Measurements from ENCODE around the gene RNF175. TPM values are rescaled to one million over a fixed set of nuclear protein-coding genes. Genes with fewer than 3 reads are reported as not detected.

RNF175 gene
- total RNA-seq, 1 donor from 2014 or later: 2.0 TPM

GRCh38 chr4:153782581-153782980, 22.8 kb upstream of the RNF175 start:
- TF ChIP-seq CTCF (IDR thresholded peaks at IDR 0.05; ENCODE audit: insufficient read depth, low read length, poor library complexity, severe bottlenecking): no peak
- no peak overlapping the region for H3K4me3 ChIP-seq (ENCODE audit: low read depth, low read length)

GRCh38 chr4:153781717-153782416, 22.0 kb upstream of the RNF175 start:
- TF ChIP-seq CTCF (IDR thresholded peaks at IDR 0.05; ENCODE audit: insufficient read depth, low read length, poor library complexity, severe bottlenecking): no peak
- Histone ChIP-seq H3K36me3 (ENCODE audit: control insufficient read depth, insufficient read depth, low read length) (no peaks in the 10 kb centered on the region), H3K27me3 (ENCODE audit: control insufficient read depth, insufficient read depth, low read length) (peaks cover 13% of the 10 kb centered on the region), H3K4me3 (ENCODE audit: low read depth, low read length) (no peak overlapping the region)
- DNase-seq (ENCODE audit: low read depth): no peak

More at GRCh38 chr4:153782581-153782980, 22.8 kb upstream of the RNF175 start:
- Histone ChIP-seq H3K27me3 (ENCODE audit: control insufficient read depth, insufficient read depth, low read length) (peaks cover 18% of the 10 kb centered on the region), H3K36me3 (ENCODE audit: control insufficient read depth, insufficient read depth, low read length) (no peaks in the 10 kb centered on the region)
- DNase-seq (ENCODE audit: low read depth): no peak

- H3K36me3 ChIP-seq (ENCODE audit: control insufficient read depth, insufficient read depth, low read length): no peaks in the 10 kb centered on the region
Measured at GRCh38 chr4:153781280-153781679, 21.5 kb upstream of the RNF175 start.

GRCh38 chr4:153780876-153781275, 21.1 kb upstream of the RNF175 start:
- no peak for DNase-seq (ENCODE audit: low read depth)
- no peak for TF ChIP-seq CTCF (IDR thresholded peaks at IDR 0.05; ENCODE audit: insufficient read depth, low read length, poor library complexity, severe bottlenecking)
- Histone ChIP-seq H3K36me3 (ENCODE audit: control insufficient read depth, insufficient read depth, low read length) (no peaks in the 10 kb centered on the region), H3K4me3 (ENCODE audit: low read depth, low read length) (no peak overlapping the region), H3K27me3 (ENCODE audit: control insufficient read depth, insufficient read depth, low read length) (peaks cover 6% of the 10 kb centered on the region)

More at GRCh38 chr4:153781280-153781679, 21.5 kb upstream of the RNF175 start:
- TF ChIP-seq CTCF (IDR thresholded peaks at IDR 0.05; ENCODE audit: insufficient read depth, low read length, poor library complexity, severe bottlenecking): no peak
- no peak overlapping the region for H3K4me3 ChIP-seq (ENCODE audit: low read depth, low read length)
- peaks cover 10% of the 10 kb centered on the region for H3K27me3 ChIP-seq (ENCODE audit: control insufficient read depth, insufficient read depth, low read length)
- DNase-seq (ENCODE audit: low read depth): no peak

GRCh38 chr4:153780221-153780620, 20.4 kb upstream of the RNF175 start:
- Histone ChIP-seq H3K4me3 (ENCODE audit: low read depth, low read length) (no peak overlapping the region), H3K27me3 (ENCODE audit: control insufficient read depth, insufficient read depth, low read length) (peaks cover 6% of the 10 kb centered on the region), H3K36me3 (ENCODE audit: control insufficient read depth, insufficient read depth, low read length) (no peaks in the 10 kb centered on the region)
- no peak for DNase-seq (ENCODE audit: low read depth)
- no peak for TF ChIP-seq CTCF (IDR thresholded peaks at IDR 0.05; ENCODE audit: insufficient read depth, low read length, poor library complexity, severe bottlenecking)

- Histone ChIP-seq H3K27me3 (ENCODE audit: control insufficient read depth, insufficient read depth, low read length) (no peaks in the 10 kb centered on the region), H3K4me3 (ENCODE audit: low read depth, low read length) (no peak overlapping the region), H3K36me3 (ENCODE audit: control insufficient read depth, insufficient read depth, low read length) (no peaks in the 10 kb centered on the region)
- DNase-seq (ENCODE audit: low read depth): no peak
- TF ChIP-seq CTCF (IDR thresholded peaks at IDR 0.05; ENCODE audit: insufficient read depth, low read length, poor library complexity, severe bottlenecking): no peak
Measured at GRCh38 chr4:153778383-153778782, 18.6 kb upstream of the RNF175 start.
